ENCODE data around the gene MED27.
"Not testable (repeated sequence)": the region's sequence is repeated elsewhere in the genome, so short reads cannot be mapped to it uniquely, and the experiment has no call there.

MED27 gene

GRCh38 chr9:131926360-131926922 lies 153.2 kb downstream of the MED27 start:
- no peak for TF ChIP-seq ZFX (IDR thresholded peaks at IDR 0.05)
- no peak overlapping the region for H3K27ac ChIP-seq

- H3K27ac ChIP-seq: no peak overlapping the region
- TF ChIP-seq ZFX (IDR thresholded peaks at IDR 0.05) (no peak), CTCF (conservative IDR thresholded peaks at IDR 0.05) (no peak)
Observed at GRCh38 chr9:131925677-131926177, 153.9 kb downstream of the MED27 start.

GRCh38 chr9:131923766-131924165 lies 155.9 kb downstream of the MED27 start:
- no peak overlapping the region for H3K27ac ChIP-seq
- no peak for TF ChIP-seq ZFX (IDR thresholded peaks at IDR 0.05)

GRCh38 chr9:131923132-131923671 lies 156.5 kb downstream of the MED27 start:
- H3K27ac ChIP-seq: no peak overlapping the region
- TF ChIP-seq CTCF (conservative IDR thresholded peaks at IDR 0.05): no peak
- TF ChIP-seq ZFX (IDR thresholded peaks at IDR 0.05): no peak

- not testable (repeated sequence) for H3K27ac ChIP-seq
Observed at GRCh38 chr9:131921635-131922034, 158.0 kb downstream of the MED27 start.

GRCh38 chr9:131919216-131919615 lies 160.5 kb downstream of the MED27 start:
- TF ChIP-seq CTCF (conservative IDR thresholded peaks at IDR 0.05) (no peak), ZFX (IDR thresholded peaks at IDR 0.05) (no peak)

GRCh38 chr9:131918481-131918880 lies 161.2 kb downstream of the MED27 start:
- H3K27ac ChIP-seq: no peak overlapping the region

More at GRCh38 chr9:131919216-131919615, 160.5 kb downstream of the MED27 start:
- no peak overlapping the region for H3K27ac ChIP-seq

GRCh38 chr9:131917009-131917408 lies 162.7 kb downstream of the MED27 start:
- no peak overlapping the region for H3K27ac ChIP-seq

More at GRCh38 chr9:131918481-131918880, 161.2 kb downstream of the MED27 start:
- TF ChIP-seq ZFX (IDR thresholded peaks at IDR 0.05): no peak
- TF ChIP-seq CTCF (conservative IDR thresholded peaks at IDR 0.05): no peak

More at GRCh38 chr9:131917009-131917408, 162.7 kb downstream of the MED27 start:
- TF ChIP-seq ZFX (IDR thresholded peaks at IDR 0.05) (no peak), CTCF (conservative IDR thresholded peaks at IDR 0.05) (no peak)

Data from C4-2B (cell line).